ENCODE results near the gene DNM3.

The DNM3 gene

DNA sequence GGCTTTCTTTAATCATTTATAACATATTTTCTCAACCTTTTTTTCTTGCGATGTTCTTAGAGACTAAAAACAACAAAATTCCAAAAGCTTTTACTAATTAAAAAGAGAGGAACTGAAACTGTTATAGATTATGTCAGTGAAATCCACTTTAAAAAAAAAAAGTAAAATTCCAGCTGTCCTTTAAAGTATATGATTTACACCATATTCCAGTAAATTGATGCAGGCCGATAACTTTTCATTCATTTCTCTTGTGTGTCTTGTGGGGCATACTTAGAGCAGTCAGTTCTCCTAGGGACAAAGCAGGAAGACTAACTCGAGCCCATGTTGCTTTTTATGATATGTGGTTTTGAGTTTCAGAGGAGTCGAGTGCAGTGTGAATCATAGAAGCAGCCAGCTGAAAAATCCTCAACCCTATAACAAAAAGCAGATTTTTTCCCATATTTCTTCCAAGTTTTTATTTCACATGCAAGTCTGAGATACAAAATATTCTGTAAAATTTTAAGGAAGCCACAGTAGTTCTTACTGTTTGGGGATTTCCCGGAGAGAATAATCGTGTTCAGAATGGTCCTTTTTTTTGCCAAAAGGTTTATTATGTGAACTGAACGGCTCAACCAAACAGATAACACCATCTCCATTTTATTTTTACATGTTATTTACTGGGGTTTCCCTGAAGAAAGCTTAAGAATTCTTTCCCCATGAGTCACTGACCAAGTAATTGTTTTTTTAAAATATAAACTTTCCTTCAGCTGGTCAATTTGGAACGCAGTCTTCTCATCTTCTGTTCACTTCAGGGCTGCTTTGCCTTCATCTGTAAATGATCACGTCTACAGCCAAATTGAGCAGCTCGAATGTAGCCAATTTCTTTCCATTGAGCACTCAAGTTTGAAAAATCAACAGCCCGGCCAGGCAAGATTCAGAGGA is 502.2 kb downstream of the DNM3 start:
- Histone ChIP-seq H4K20me1 (ENCODE audit: insufficient read depth, low read length) (no peaks in the 10 kb centered on the region), H3K79me2 (ENCODE audit: insufficient read depth, low read length) (no peaks in the 10 kb centered on the region), H3F3A (ENCODE audit: insufficient read depth, low read length) (no peaks in the 10 kb centered on the region), H3K4me1 (ENCODE audit: insufficient read depth, low read length, severe bottlenecking) (peaks cover 23% of the 10 kb centered on the region), H2AFZ (ENCODE audit: low read length) (peak overlapping the region; percentile 66; the same call in 1 of the 2 replicates), H3K9me3 (ENCODE audit: low read length) (peaks cover 12% of the 10 kb centered on the region), H3K4me2 (ENCODE audit: low read length) (peak overlapping the region; percentile 4; the same call in 1 of the 2 replicates), H3K27me3 (ENCODE audit: insufficient read depth, low read length) (no peaks in the 10 kb centered on the region), H3K9ac (ENCODE audit: low read length) (no peak overlapping the region), H3K4me3 (ENCODE audit: low read depth, low read length, poor library complexity, severe bottlenecking) (no peak overlapping the region), H3K36me3 (ENCODE audit: insufficient read depth, low read length) (no peaks in the 10 kb centered on the region), H3K27ac (ENCODE audit: low read depth, low read length, poor library complexity, severe bottlenecking) (peak overlapping the region; percentile 8), H3K9me2 (ENCODE audit: low read depth, low read length) (no peaks in the 10 kb centered on the region)
- TF ChIP-seq, protein P1, sequence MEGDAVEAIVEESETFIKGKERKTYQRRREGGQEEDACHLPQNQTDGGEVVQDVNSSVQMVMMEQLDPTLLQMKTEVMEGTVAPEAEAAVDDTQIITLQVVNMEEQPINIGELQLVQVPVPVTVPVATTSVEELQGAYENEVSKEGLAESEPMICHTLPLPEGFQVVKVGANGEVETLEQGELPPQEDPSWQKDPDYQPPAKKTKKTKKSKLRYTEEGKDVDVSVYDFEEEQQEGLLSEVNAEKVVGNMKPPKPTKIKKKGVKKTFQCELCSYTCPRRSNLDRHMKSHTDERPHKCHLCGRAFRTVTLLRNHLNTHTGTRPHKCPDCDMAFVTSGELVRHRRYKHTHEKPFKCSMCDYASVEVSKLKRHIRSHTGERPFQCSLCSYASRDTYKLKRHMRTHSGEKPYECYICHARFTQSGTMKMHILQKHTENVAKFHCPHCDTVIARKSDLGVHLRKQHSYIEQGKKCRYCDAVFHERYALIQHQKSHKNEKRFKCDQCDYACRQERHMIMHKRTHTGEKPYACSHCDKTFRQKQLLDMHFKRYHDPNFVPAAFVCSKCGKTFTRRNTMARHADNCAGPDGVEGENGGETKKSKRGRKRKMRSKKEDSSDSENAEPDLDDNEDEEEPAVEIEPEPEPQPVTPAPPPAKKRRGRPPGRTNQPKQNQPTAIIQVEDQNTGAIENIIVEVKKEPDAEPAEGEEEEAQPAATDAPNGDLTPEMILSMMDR (IDR thresholded peaks at IDR 0.05; ENCODE audit: low read length) = no peak
- TF ChIP-seq EZH2 (IDR thresholded peaks at IDR 0.05; ENCODE audit: borderline replicate concordance, low read length) = no peak

GRCh38 chr1:172344444-172344843 is 503.1 kb downstream of the DNM3 start:
- Histone ChIP-seq H3K9me3 (ENCODE audit: low read length) (peaks cover 14% of the 10 kb centered on the region), H4K20me1 (ENCODE audit: insufficient read depth, low read length) (no peaks in the 10 kb centered on the region), H3K27me3 (ENCODE audit: insufficient read depth, low read length) (no peaks in the 10 kb centered on the region), H3K9ac (ENCODE audit: low read length) (no peak overlapping the region), H3K4me1 (ENCODE audit: insufficient read depth, low read length, severe bottlenecking) (peaks cover 23% of the 10 kb centered on the region), H3K27ac (ENCODE audit: low read depth, low read length, poor library complexity, severe bottlenecking) (no peak overlapping the region), H2AFZ (ENCODE audit: low read length) (no peak overlapping the region), H3K4me2 (ENCODE audit: low read length) (no peak overlapping the region), H3K36me3 (ENCODE audit: insufficient read depth, low read length) (no peaks in the 10 kb centered on the region; the same call in 1 of the 2 replicates), H3K4me3 (ENCODE audit: low read depth, low read length, poor library complexity, severe bottlenecking) (no peak overlapping the region), H3K79me2 (ENCODE audit: insufficient read depth, low read length) (no peaks in the 10 kb centered on the region), H3K9me2 (ENCODE audit: low read depth, low read length) (no peaks in the 10 kb centered on the region), H3F3A (ENCODE audit: insufficient read depth, low read length) (no peaks in the 10 kb centered on the region)
- TF ChIP-seq, protein P1 (IDR thresholded peaks at IDR 0.05; ENCODE audit: low read length) = no peak
- no peak for TF ChIP-seq EZH2 (IDR thresholded peaks at IDR 0.05; ENCODE audit: borderline replicate concordance, low read length)

DNA sequence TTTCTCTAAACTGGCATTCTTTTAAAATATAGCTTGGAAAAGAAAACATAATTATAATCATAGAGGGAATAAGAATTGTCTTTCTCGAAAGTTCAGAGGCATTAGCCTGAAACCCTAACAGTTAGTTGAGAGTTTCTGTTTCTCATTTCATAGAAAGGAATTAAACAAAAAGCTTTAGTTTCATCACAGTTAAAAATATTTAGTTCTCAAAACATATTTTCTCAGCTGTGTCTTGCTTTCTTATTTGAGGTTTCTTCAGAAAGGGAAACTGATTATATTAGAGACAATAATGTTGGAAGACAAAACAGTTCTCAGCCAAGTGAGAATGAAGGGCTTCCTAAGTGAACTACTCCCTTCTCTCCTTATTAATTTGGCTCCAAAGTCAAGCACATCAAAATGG is 503.8 kb downstream of the DNM3 start:
- Histone ChIP-seq H3K9me2 (ENCODE audit: low read depth, low read length) (no peaks in the 10 kb centered on the region), H4K20me1 (ENCODE audit: insufficient read depth, low read length) (no peaks in the 10 kb centered on the region), H3F3A (ENCODE audit: insufficient read depth, low read length) (no peaks in the 10 kb centered on the region), H3K79me2 (ENCODE audit: insufficient read depth, low read length) (no peaks in the 10 kb centered on the region), H3K4me3 (ENCODE audit: low read depth, low read length, poor library complexity, severe bottlenecking) (no peak overlapping the region), H2AFZ (ENCODE audit: low read length) (no peak overlapping the region), H3K9me3 (ENCODE audit: low read length) (peaks cover 14% of the 10 kb centered on the region), H3K4me1 (ENCODE audit: insufficient read depth, low read length, severe bottlenecking) (peaks cover 23% of the 10 kb centered on the region), H3K4me2 (ENCODE audit: low read length) (no peak overlapping the region), H3K27ac (ENCODE audit: low read depth, low read length, poor library complexity, severe bottlenecking) (no peak overlapping the region), H3K9ac (ENCODE audit: low read length) (no peak overlapping the region), H3K36me3 (ENCODE audit: insufficient read depth, low read length) (no peaks in the 10 kb centered on the region; the same call in 1 of the 2 replicates), H3K27me3 (ENCODE audit: insufficient read depth, low read length) (no peaks in the 10 kb centered on the region)
- TF ChIP-seq, protein P1 (IDR thresholded peaks at IDR 0.05; ENCODE audit: low read length) = no peak
- TF ChIP-seq EZH2 (IDR thresholded peaks at IDR 0.05; ENCODE audit: borderline replicate concordance, low read length) = no peak

Data from OCI-LY1 (cell line).